ENCODE results near the gene GRM1.

GRM1 gene

DNA sequence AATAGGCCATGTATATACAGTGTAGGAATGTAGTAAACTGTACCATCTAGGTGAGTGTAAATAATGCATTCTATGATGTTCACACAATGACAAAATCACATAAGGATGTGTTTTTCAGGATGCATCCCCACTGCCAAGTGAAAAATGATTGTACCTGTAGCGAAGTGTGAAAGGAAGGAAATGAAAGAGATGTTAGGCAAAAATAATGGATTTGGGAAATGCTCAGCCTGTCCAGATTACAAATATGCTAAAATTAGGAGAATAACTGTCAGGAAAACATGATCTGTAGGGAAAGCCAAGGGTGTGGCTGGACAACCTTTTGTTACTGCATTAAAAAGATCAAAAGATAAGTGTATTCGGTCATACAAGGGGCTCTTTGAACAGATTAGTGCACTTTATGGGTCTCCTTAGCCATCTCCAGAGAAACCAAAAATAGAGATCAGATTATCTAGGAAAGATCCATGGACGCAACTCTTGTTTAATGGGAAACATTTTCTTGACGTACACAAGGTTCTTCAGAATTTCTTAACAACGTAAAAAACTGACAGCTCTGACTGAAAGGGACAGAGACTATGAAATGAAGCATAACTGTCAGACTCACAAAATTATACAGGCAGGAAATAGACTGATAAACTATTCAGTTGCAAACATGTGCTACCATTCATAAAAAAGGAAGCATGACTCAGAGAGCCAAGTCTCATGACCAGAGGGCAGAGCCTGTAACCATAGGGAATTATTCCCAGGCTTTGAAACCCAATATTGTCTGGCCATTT, 261.1 kb downstream of the GRM1 start:
- peak; percentile 81 for DNase-seq (ENCODE audit: low read depth, low spot score)
- in situ Hi-C loops (cut with HindIII; ENCODE audit: low sequenced_read_pairs): no loop called here
- H3K4me3 ChIP-seq (ENCODE audit: low read depth, low read length): no peak overlapping the region
- TF ChIP-seq, protein P1, sequence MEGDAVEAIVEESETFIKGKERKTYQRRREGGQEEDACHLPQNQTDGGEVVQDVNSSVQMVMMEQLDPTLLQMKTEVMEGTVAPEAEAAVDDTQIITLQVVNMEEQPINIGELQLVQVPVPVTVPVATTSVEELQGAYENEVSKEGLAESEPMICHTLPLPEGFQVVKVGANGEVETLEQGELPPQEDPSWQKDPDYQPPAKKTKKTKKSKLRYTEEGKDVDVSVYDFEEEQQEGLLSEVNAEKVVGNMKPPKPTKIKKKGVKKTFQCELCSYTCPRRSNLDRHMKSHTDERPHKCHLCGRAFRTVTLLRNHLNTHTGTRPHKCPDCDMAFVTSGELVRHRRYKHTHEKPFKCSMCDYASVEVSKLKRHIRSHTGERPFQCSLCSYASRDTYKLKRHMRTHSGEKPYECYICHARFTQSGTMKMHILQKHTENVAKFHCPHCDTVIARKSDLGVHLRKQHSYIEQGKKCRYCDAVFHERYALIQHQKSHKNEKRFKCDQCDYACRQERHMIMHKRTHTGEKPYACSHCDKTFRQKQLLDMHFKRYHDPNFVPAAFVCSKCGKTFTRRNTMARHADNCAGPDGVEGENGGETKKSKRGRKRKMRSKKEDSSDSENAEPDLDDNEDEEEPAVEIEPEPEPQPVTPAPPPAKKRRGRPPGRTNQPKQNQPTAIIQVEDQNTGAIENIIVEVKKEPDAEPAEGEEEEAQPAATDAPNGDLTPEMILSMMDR (IDR thresholded peaks at IDR 0.05; ENCODE audit: low read depth, low read length): no peak

DNA sequence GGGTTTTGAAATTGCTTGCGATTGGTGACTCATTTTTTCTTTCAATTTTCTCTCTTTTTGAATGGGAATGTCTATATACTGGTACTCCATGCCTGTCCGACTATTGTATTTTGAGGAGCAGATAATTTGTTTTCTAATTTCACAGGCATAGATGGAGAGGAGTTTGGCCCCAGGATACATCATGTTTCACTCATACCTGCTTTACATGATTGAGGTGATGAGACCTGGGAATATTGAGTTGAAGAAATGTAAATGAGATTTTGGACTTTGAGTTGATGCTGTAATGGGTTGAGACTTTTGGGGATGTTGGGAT, 261.7 kb downstream of the GRM1 start:
- H3K4me3 ChIP-seq (ENCODE audit: low read depth, low read length): no peak overlapping the region
- in situ Hi-C loops (cut with HindIII; ENCODE audit: low sequenced_read_pairs): no loop called here
- TF ChIP-seq, protein P1 (IDR thresholded peaks at IDR 0.05; ENCODE audit: low read depth, low read length): no peak
- no peak for DNase-seq (ENCODE audit: low read depth, low spot score)

DNA sequence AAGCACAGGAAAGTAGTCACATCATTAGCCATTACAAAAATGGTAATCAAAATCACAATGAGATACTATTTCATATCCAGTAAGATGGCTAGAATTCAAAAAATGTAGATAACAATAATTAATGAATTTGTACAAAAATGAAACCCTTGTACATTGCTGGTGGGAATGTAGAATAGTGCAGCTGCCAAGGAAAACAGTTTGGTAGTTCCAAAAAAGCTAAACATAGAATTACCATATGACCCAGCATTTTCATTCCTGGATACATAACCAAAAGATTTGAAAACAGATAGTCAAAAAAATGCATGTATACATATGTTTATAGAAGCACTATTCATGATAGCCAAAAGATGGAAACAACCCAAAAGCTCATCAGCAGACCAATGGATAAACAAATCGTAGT, 263.6 kb downstream of the GRM1 start:
- TF ChIP-seq, protein P1 (IDR thresholded peaks at IDR 0.05; ENCODE audit: low read depth, low read length): no peak

DNA sequence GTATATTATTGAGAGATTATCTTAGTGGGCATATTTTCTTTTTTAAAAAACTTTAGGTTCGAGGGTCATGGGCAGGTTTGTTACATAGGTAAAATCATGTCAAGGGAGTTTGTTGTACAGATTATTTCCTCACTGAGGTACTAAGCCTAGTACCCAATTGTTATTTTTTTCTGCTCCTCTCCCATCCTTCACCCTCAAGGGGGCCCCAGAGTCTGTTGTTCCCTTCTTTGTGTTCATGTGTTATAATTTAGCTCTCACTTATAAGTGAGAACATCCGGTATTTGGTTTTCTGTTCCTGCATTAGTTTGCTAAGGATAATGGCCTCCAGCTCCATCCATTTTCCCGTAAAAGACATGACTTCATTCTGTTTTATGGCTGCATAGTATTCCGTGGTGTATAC, 266.8 kb downstream of the GRM1 start:
- in situ Hi-C loops (cut with HindIII; ENCODE audit: low sequenced_read_pairs): no loop called here
- no peak overlapping the region for H3K4me3 ChIP-seq (ENCODE audit: low read depth, low read length)
- no peak for DNase-seq (ENCODE audit: low read depth, low spot score)
- TF ChIP-seq, protein P1 (IDR thresholded peaks at IDR 0.05; ENCODE audit: low read depth, low read length): no peak

More for the DNA sequence above, 263.6 kb downstream of the GRM1 start:
- H3K4me3 ChIP-seq (ENCODE audit: low read depth, low read length): no peak overlapping the region
- in situ Hi-C loops (cut with HindIII; ENCODE audit: low sequenced_read_pairs): no loop called here
- no peak for DNase-seq (ENCODE audit: low read depth, low spot score)

DNA sequence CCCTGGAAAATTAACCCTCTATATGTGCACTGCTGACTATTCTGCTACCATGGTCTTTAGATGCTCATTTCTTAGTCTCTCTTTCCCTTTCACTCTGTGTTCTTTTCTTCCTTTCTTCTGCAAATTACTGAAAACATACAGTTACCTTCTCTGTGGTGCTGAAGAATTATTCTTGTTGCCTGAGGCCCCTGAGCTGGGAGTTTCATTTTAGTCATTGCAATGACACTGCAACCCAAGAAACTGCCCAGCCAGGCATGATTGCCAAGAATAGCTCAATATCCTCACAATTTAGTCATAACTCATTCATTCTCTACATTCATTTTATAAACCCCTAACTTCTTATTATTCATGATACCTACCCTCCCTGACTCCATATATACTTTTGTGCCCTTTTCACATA, 269.0 kb downstream of the GRM1 start:
- in situ Hi-C loops (cut with HindIII; ENCODE audit: low sequenced_read_pairs): no loop called here

DNA sequence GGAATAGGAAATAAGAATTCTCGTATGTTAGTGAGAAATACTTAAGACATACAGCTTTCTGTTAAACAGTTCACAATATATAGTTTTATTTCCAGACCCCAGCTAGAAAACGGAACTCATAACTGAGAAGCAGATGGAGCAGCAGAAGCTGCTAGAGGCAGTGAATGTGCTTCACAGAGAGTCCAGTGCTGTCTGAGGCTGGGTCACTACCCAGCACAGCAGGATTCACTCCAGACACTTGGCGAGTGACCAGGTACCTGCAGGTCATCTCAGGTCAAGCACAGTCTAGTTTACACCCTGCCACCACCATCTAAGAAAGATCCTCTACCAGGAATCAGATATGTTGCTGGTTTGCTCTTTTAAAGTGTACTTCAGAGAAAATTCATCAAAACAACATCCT, 271.7 kb downstream of the GRM1 start:
- no peak for DNase-seq (ENCODE audit: low read depth, low spot score)
- in situ Hi-C loops (cut with HindIII; ENCODE audit: low sequenced_read_pairs): no loop called here
- H3K4me3 ChIP-seq (ENCODE audit: low read depth, low read length): no peak overlapping the region
- TF ChIP-seq, protein P1 (IDR thresholded peaks at IDR 0.05; ENCODE audit: low read depth, low read length): no peak

More for the DNA sequence above, 269.0 kb downstream of the GRM1 start:
- no peak for DNase-seq (ENCODE audit: low read depth, low spot score)
- TF ChIP-seq, protein P1 (IDR thresholded peaks at IDR 0.05; ENCODE audit: low read depth, low read length): no peak
- no peak overlapping the region for H3K4me3 ChIP-seq (ENCODE audit: low read depth, low read length)

All from astrocyte of the spinal cord (primary cell).